IMR-90 (cell line): ENCODE data around the gene ABCA12. TPM values are rescaled to one million over a fixed set of nuclear protein-coding genes. Genes with fewer than 3 reads are reported as not detected.

Experiments used
- ATAC-seq: fragments of 200-7000 bp; cut with Tn5 transposase; 2 replicates; pipeline ENCODE4 v1.9.1; 2020; ENCODE audit warnings: low read depth, mild to moderate bottlenecking, moderate library complexity
- BruUV-seq: library from RNA; stranded (reverse); fragments of 400-500 nt; replicated peaks from 2 replicates; lab custom pipeline; 2021; lab: Mats Ljungman, UMichigan
- CTCF ChIA-PET: fragments of 300-600 bp; formaldehyde crosslinking; extraction: SDS; loops from one replicate; lab custom pipeline; 2021; ENCODE audit warnings: antibody characterized with exemption; lab: Yijun Ruan, JAX
- POLR2A ChIA-PET: fragments of 300-600 bp; sonication (Branson Sonifier 250); formaldehyde crosslinking; loops from one replicate; lab custom pipeline; 2022; ENCODE audit warnings: antibody characterized with exemption; ENCODE audit not compliant: unreplicated experiment; lab: Charles Lee
- DNase-seq: peaks from one replicate; pipeline ENCODE4 v3.0.0; 2013
- H2AFZ ChIP-seq: replicated peaks from 2 replicates; pipeline ENCODE3; 2013; ENCODE audit warnings: low read length, mild to moderate bottlenecking; ENCODE audit not compliant: poor library complexity
- H2AK5ac ChIP-seq: 2 replicates; pipeline ENCODE4 v1.6.1; 2013; ENCODE audit warnings: low read depth, low read length, inconsistent platforms
- H2AK9ac ChIP-seq: replicated peaks from 2 replicates; pipeline ENCODE3; 2013; ENCODE audit warnings: mild to moderate bottlenecking, low read depth, low read length, moderate library complexity; ENCODE audit not compliant: poor library complexity
- H2BK120ac ChIP-seq: 2 replicates; pipeline ENCODE4 v1.6.1; 2013; ENCODE audit warnings: low read depth, low read length, inconsistent platforms
- H2BK15ac ChIP-seq: 3 replicates; pipeline ENCODE4 v1.6.1; 2013; ENCODE audit warnings: low read depth, low read length, inconsistent platforms
- H2BK20ac ChIP-seq: 2 replicates; pipeline ENCODE4 v1.6.1; 2013; ENCODE audit warnings: low read depth, mild to moderate bottlenecking, inconsistent platforms, low read length, moderate library complexity
- H2BK5ac ChIP-seq: 2 replicates; pipeline ENCODE4 v1.6.1; 2013; ENCODE audit warnings: mild to moderate bottlenecking, low read depth, low read length, inconsistent platforms; ENCODE audit not compliant: poor library complexity, severe bottlenecking
- H3K14ac ChIP-seq: replicated peaks from 2 replicates; pipeline ENCODE4 v1.6.1; 2013; ENCODE audit warnings: low read depth, low read length, inconsistent platforms
- H3K18ac ChIP-seq: 2 replicates; pipeline ENCODE4 v1.6.1; 2013; ENCODE audit warnings: low read depth, low read length, control low read depth
- H3K23ac ChIP-seq: 2 replicates; pipeline ENCODE4 v1.6.1; 2013; ENCODE audit warnings: low read depth, low read length, inconsistent platforms
- H3K27ac ChIP-seq: 2 replicates; pipeline ENCODE4 v1.5.1; 2013; ENCODE audit warnings: mild to moderate bottlenecking, control low read depth, low read length; ENCODE audit not compliant: insufficient read depth
- H3K27me3 ChIP-seq: 2 replicates; pipeline ENCODE4 v1.6.1; 2013; ENCODE audit warnings: low read length; ENCODE audit not compliant: control insufficient read depth, insufficient read depth
- H3K36me3 ChIP-seq: 2 replicates; pipeline ENCODE4 v1.6.1; 2013; ENCODE audit warnings: low read length, mixed read lengths; ENCODE audit not compliant: control insufficient read depth, insufficient read depth
- H3K4ac ChIP-seq: 2 replicates; pipeline ENCODE4 v1.6.1; 2013; ENCODE audit warnings: low read depth, low read length, inconsistent platforms
- H3K4me1 ChIP-seq: 2 replicates; pipeline ENCODE4 v1.6.1; 2013; ENCODE audit warnings: low read length, mixed read lengths; ENCODE audit not compliant: control insufficient read depth, insufficient read depth
- H3K4me2 ChIP-seq: 2 replicates; pipeline ENCODE4 v1.6.1; 2013; ENCODE audit warnings: low read depth, mild to moderate bottlenecking, control low read depth, low read length, moderate library complexity
- H3K4me3 ChIP-seq: 2 replicates; pipeline ENCODE4 v1.5.1; 2013; ENCODE audit warnings: low read depth, mild to moderate bottlenecking, control low read depth, low read length, moderate library complexity; ENCODE audit not compliant: insufficient read depth
- H3K56ac ChIP-seq: 2 replicates; pipeline ENCODE4 v1.6.1; 2013; ENCODE audit warnings: low read length, inconsistent platforms; ENCODE audit not compliant: insufficient read depth; ENCODE audit errors: extremely low read depth
- H3K79me1 ChIP-seq, 2 experiments: 2 replicates each; pipeline ENCODE4 v1.6.1; 2013; ENCODE audit warnings: low read length in 2 of 2, inconsistent platforms in 1 of 2, low read depth in 1 of 2
- H3K9ac ChIP-seq: 2 replicates; pipeline ENCODE4 v1.6.1; 2013; ENCODE audit warnings: low read depth, low read length, control low read depth
- H3K9me1 ChIP-seq: 2 replicates; pipeline ENCODE4 v1.6.1; 2013; ENCODE audit warnings: low read length, inconsistent platforms; ENCODE audit not compliant: insufficient read depth
- H3K9me3 ChIP-seq: 2 replicates; pipeline ENCODE4 v1.6.1; 2013; ENCODE audit warnings: low read length; ENCODE audit not compliant: control insufficient read depth, insufficient read depth
- H4K20me1 ChIP-seq: 2 replicates; pipeline ENCODE4 v1.6.1; 2013; ENCODE audit warnings: low read length, inconsistent platforms; ENCODE audit not compliant: insufficient read depth
- H4K5ac ChIP-seq: 2 replicates; pipeline ENCODE4 v1.6.1; 2013; ENCODE audit warnings: mild to moderate bottlenecking, low read depth, low read length, control low read depth
- H4K8ac ChIP-seq, 2 experiments: 2 replicates each; pipeline ENCODE4 v1.6.1; 2013; ENCODE audit warnings: low read depth in 2 of 2, low read length in 2 of 2, control low read depth in 1 of 2, inconsistent platforms in 1 of 2
- H4K91ac ChIP-seq: 2 replicates; pipeline ENCODE4 v1.6.1; 2013; ENCODE audit warnings: low read depth, low read length, inconsistent platforms; ENCODE audit not compliant: insufficient read depth
- BHLHE40 ChIP-seq: fragments of 150-350 bp; IDR thresholded peaks from 2 replicates; pipeline ENCODE4 v1.6.1; 2016; ENCODE audit warnings: mild to moderate bottlenecking, low read depth, low read length
- MAZ ChIP-seq: IDR thresholded peaks from 2 replicates; pipeline ENCODE4 v1.6.1; 2012; ENCODE audit warnings: low read depth, mild to moderate bottlenecking, low read length, improper control_type of control experiment, moderate library complexity, borderline replicate concordance
- MXI1 ChIP-seq: IDR thresholded peaks from 2 replicates; pipeline ENCODE4 v1.6.1; 2012; ENCODE audit warnings: low read depth, mild to moderate bottlenecking, low read length, moderate library complexity, borderline replicate concordance
- RCOR1 ChIP-seq: IDR thresholded peaks from 2 replicates; pipeline ENCODE4 v1.6.1; 2012; ENCODE audit warnings: mild to moderate bottlenecking, low read length, improper control_type of control experiment; ENCODE audit not compliant: insufficient replicate concordance
- SMC3 ChIP-seq: fragments of 150-350 bp; IDR thresholded peaks from 2 replicates; pipeline ENCODE4 v1.6.1; 2016; ENCODE audit warnings: low read depth, mild to moderate bottlenecking, antibody characterized with exemption, low read length, moderate library complexity
- USF2 ChIP-seq: fragments of 150-350 bp; IDR thresholded peaks from 2 replicates; pipeline ENCODE4 v1.6.1; 2017; ENCODE audit warnings: mild to moderate bottlenecking, antibody characterized with exemption, low read length, low read depth
- WGBS, 2 experiments: methylation state at CpG; one replicate each; pipeline versions ENCODE4 v1.1.5 to v1.1.7; 2013; ENCODE audit warnings: missing lambda C conversion rate in 2 of 2; ENCODE audit not compliant: insufficient read length in 1 of 2; ENCODE audit errors: extremely low coverage in 2 of 2; 5-methylcytosine and 5-hydroxymethylcytosine counted together
- dilution Hi-C: fragments of 300-500 bp; cut with HindIII; formaldehyde crosslinking; loops from one replicate; pipeline ENCODE4 v1.14.3; 2018; ENCODE audit warnings: low sequenced_read_pairs; ENCODE audit not compliant: unreplicated experiment
- in situ Hi-C: fragments of 300-500 bp; cut with MboI; formaldehyde crosslinking; loops from 3 replicates; pipeline ENCODE4 v1.14.3; 2019; ENCODE audit warnings: low sequenced_read_pairs, inconsistent platforms, mixed read lengths
- intact Hi-C: fragments of 100-400 bp; cut with micrococcal nuclease; formaldehyde crosslinking; loops from 2 replicates; pipeline ENCODE4 v1.10.0; 2022
- polyA plus RNA-seq, 3 experiments: library from polyadenylated mRNA; depleted of rRNA; stranded (reverse); fragments of >200 nt; gene quantifications; 2 replicates each; pipeline ENCODE4 v1.2.3, GENCODE V29; 2012; ENCODE audit warnings: low replicate concordance in 1 of 3
- total RNA-seq: library from RNA; depleted of rRNA; stranded (reverse); fragments of >200 nt; gene quantifications from 2 replicates; pipeline ENCODE4 v1.2.3, GENCODE V29; 2012

The ABCA12 gene
- total and polyA plus RNA-seq, 2 of the 4 experiments (the other 2 are of a cell fraction): under 0.01 TPM; not detected in 1

- Histone ChIP-seq H2BK5ac (no peak overlapping the region), H3K18ac (no peak overlapping the region), H2AK5ac (no peak overlapping the region), H3K23ac (no peak overlapping the region), H2BK120ac (no peak overlapping the region), H3K56ac (no peak overlapping the region), H3K4me2 (no peak overlapping the region), H2BK20ac (no peak overlapping the region), H3K9me3 (no peaks in the 10 kb centered on the region), H4K91ac (no peak overlapping the region), H3K9me1 (no peaks in the 10 kb centered on the region), H4K5ac (no peak overlapping the region), H2AK9ac (no peak overlapping the region), H3K36me3 (no peaks in the 10 kb centered on the region), H2BK15ac (no peak overlapping the region), H3K4me1 (peaks cover 3% of the 10 kb centered on the region; the same call in 1 of the 2 replicates), H4K8ac (no peak overlapping the region), H3K4me3 (no peak overlapping the region), H3K4ac (no peak overlapping the region), H3K79me1 (no peaks in the 10 kb centered on the region), H2AFZ (no peak overlapping the region), H3K9ac (no peak overlapping the region), H3K14ac (no peak overlapping the region), H3K27me3 (no peaks in the 10 kb centered on the region), H4K20me1 (no peaks in the 10 kb centered on the region), H3K27ac (no peak overlapping the region)
- ATAC-seq (no peak), DNase-seq (no peak)
- in situ Hi-C loops: no loop called here
- CTCF ChIA-PET: interaction anchor here (0.6 kb wide), 1 partner anchor 390 kb away, joined by 3 read pairs; no protein-coding TSS in a partner anchor
- TF ChIP-seq MXI1: no peak
- no peak for TF ChIP-seq BHLHE40
- TF ChIP-seq USF2: no peak
- no peak for TF ChIP-seq MAZ
- no peak for TF ChIP-seq RCOR1
- no peak for TF ChIP-seq SMC3
- dilution Hi-C loops: no loop called here
- no TSS peak for BruUV-seq
- WGBS, 2 experiments: no CpG with 5 or more reads among the region's 2 CpGs
- intact Hi-C loops: no loop called here
- POLR2A ChIA-PET: no interaction called here
Measured at GRCh38 chr2:215141706-215142105, 3.3 kb upstream of the ABCA12 start.
